Activated T-cell treated with anti-CD3 and anti-CD28 coated beads for 4 hours (primary cell): ENCODE measurements around the gene TMEM179.

Source experiments
- DNase-seq: peaks from one replicate; pipeline ENCODE4 v3.0.0-alpha.2; 2020

TMEM179 gene

GRCh38 chr14:104554088-104554607 is 50.4 kb downstream of the TMEM179 start:
- no peak for DNase-seq

GRCh38 chr14:104553166-104554087 is 51.1 kb downstream of the TMEM179 start:
- no peak for DNase-seq

- no peak for DNase-seq
These were observed 51.8 kb downstream of the TMEM179 start for GRCh38 chr14:104552738-104553125.

- DNase-seq = no peak
These were observed 52.5 kb downstream of the TMEM179 start for GRCh38 chr14:104551851-104552737.

- no peak for DNase-seq
These were observed 53.5 kb downstream of the TMEM179 start for GRCh38 chr14:104550861-104551728.

- no peak for DNase-seq
These were observed 54.2 kb downstream of the TMEM179 start for GRCh38 chr14:104550340-104550860.

GRCh38 chr14:104549536-104550339 is 54.8 kb downstream of the TMEM179 start:
- no peak for DNase-seq

- DNase-seq = no peak
These were observed 55.6 kb downstream of the TMEM179 start for GRCh38 chr14:104548802-104549535.

- no peak for DNase-seq
These were observed 56.4 kb downstream of the TMEM179 start for GRCh38 chr14:104547998-104548700.

- no peak for DNase-seq
These were observed 57.1 kb downstream of the TMEM179 start for GRCh38 chr14:104547310-104547997.

- DNase-seq = no peak
These were observed 57.8 kb downstream of the TMEM179 start for GRCh38 chr14:104546591-104547309.

- no peak for DNase-seq
These were observed 58.5 kb downstream of the TMEM179 start for GRCh38 chr14:104545942-104546501.

- no peak for DNase-seq
These were observed 59.2 kb downstream of the TMEM179 start for GRCh38 chr14:104545151-104545941.

GRCh38 chr14:104544362-104544961 is 60.1 kb downstream of the TMEM179 start:
- DNase-seq = no peak

- DNase-seq = no peak
These were observed 61.4 kb downstream of the TMEM179 start for GRCh38 chr14:104542871-104543830.
